ENCODE measurements around the gene MYO15A.

DNA sequence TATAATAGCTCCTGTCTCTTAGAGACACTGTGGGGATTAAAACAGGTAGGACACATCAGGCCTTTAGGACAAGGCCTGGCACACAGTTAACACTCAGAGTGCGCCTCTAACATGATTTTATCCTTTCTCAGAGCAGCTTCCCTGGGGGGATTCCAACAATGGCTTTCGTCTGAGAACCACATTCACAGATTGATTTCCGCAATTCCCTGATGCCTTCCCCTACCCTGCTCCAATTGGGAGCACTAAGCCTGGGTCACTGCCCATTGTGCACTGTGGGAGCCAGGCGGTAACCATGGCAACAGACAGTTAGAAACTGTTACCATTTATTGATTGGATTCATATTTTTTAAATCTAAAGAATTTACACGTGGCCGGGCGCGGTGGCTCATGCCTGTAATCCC lies 69.2 kb downstream of the MYO15A start:
- TF ChIP-seq, protein P1, sequence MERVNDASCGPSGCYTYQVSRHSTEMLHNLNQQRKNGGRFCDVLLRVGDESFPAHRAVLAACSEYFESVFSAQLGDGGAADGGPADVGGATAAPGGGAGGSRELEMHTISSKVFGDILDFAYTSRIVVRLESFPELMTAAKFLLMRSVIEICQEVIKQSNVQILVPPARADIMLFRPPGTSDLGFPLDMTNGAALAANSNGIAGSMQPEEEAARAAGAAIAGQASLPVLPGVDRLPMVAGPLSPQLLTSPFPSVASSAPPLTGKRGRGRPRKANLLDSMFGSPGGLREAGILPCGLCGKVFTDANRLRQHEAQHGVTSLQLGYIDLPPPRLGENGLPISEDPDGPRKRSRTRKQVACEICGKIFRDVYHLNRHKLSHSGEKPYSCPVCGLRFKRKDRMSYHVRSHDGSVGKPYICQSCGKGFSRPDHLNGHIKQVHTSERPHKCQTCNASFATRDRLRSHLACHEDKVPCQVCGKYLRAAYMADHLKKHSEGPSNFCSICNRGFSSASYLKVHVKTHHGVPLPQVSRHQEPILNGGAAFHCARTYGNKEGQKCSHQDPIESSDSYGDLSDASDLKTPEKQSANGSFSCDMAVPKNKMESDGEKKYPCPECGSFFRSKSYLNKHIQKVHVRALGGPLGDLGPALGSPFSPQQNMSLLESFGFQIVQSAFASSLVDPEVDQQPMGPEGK (tag by site-specific recombination; IDR thresholded peaks at IDR 0.05): no peak
- TF ChIP-seq ZNF391 (tag by site-specific recombination; IDR thresholded peaks at IDR 0.05; ENCODE audit: borderline replicate concordance, low read depth) (no peak), ZNF274 (IDR thresholded peaks at IDR 0.05; ENCODE audit: low read length) (no peak), ZNF274 (tag by site-specific recombination; IDR thresholded peaks at IDR 0.05; ENCODE audit: borderline replicate concordance) (no peak), GLIS2 (tag by site-specific recombination; IDR thresholded peaks at IDR 0.05) (no peak), WT1 (tag by site-specific recombination; IDR thresholded peaks at IDR 0.05) (no peak), ZNF670 (tag by site-specific recombination; IDR thresholded peaks at IDR 0.05; ENCODE audit: low read depth) (no peak), YY1 (tag by site-specific recombination; IDR thresholded peaks at IDR 0.05) (no peak)

All from HEK293 (cell line).